GM15510 (cell line): ENCODE results near the gene GPR157.

Experiments used
- POLR2A ChIP-seq: IDR thresholded peaks from 3 replicates; pipeline ENCODE4 v1.6.1; 2011; ENCODE audit warnings: borderline replicate concordance; ENCODE audit not compliant: insufficient read length; ENCODE audit errors: extremely low read depth

GPR157 gene

DNA sequence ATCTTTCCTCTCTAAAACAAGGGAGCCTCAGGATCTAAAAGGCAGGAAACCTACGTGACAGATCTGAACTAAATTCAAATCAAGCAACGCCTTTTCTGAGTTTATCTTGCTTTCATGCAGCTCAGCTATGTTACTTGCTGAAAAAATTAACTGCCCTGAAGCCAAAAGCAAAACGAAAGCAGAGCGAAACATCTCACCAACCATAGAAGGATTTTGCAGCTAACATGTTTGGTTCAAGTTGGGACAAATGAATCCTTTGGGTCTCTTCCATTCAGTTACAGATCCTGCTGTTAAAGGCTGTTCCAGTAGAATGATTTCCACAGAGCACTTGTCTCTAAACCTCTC lies 59.9 kb downstream of the GPR157 start:
- no peak for TF ChIP-seq POLR2A

DNA sequence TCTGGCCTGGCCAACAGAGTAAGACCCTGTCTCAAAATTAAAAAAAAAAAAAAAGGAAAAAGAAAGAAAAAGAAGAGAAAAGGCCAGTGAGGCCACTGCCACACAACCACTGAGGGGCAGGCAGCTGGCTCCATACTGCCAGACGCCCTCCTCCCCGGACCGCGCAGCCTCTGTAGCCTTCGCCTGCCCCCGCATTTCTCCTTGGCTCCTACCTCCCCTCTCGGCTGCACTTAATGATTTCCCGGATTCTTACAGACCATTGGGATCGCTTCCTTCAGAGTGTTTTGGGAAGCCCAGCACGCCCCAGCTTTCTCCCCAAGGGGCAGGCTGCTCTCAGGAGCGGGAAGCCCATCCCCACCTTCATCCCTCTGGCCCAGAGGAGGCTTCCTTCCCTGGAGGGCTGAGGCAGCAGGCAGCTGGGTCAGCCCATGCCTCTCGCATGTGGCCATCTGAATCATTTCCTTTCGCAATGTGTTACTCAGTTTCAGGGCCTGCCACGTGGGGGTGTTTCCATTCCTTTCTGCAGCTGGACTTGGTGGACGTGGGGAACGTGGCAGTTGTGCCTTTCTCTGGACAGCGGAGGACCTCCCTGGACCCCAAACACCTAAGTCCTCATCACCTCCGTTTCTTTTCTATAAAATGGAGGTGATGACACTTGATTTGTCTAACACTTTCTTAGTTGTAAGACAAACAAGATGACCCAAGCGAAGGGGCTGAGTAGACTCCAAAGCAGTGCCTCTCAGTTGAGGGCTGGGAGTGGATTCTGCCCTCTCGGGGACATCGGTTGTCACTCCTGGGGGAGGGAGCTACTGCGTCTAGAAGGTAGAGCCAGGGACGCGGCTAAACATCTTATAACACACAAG lies 61.7 kb downstream of the GPR157 start:
- no peak for TF ChIP-seq POLR2A

DNA sequence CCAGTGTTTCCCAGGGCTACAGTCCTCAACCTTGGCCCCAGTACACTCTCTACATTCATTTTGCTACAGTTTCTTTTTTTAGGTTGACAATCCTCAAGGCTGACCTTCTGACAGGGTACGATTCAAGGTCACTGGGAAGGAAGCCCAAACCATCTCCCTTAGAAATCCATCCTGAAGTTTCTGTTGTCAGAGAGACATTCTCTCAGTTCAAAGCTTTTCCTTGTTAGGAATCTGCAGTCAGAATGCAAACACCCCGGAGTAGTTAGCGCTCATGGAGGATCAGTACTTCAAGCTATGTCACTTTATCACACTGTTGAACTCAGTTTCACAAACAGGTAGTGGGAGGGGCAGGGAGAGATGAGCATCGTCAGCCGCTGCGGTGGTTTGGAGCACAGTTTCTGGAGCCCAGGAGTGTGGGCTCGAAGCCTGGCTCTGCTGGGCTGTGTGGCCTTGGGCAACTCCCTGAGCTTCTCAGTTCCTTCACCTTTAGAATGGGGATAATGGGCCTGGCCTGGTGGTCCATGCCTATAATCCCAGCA lies 63.6 kb downstream of the GPR157 start:
- TF ChIP-seq POLR2A: no peak

DNA sequence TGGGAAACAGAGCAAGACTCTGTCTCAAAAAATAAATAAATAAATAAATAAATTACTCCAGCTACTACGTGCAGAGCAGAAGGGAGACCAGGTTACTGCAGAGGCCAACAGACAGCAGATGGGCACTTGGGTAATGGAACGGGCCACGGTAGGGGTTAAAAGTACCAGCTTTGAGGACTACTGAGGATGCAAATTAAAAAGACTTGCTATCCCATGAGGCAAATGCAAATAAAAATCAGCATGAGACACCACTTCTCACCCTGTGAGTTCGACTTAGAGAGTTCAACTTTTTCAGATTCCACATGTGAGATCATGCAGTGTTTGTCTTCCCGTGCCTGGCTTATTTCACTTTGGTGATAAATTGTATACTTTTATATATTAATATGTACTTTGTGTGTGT lies 66.1 kb downstream of the GPR157 start:
- TF ChIP-seq POLR2A: no peak

DNA sequence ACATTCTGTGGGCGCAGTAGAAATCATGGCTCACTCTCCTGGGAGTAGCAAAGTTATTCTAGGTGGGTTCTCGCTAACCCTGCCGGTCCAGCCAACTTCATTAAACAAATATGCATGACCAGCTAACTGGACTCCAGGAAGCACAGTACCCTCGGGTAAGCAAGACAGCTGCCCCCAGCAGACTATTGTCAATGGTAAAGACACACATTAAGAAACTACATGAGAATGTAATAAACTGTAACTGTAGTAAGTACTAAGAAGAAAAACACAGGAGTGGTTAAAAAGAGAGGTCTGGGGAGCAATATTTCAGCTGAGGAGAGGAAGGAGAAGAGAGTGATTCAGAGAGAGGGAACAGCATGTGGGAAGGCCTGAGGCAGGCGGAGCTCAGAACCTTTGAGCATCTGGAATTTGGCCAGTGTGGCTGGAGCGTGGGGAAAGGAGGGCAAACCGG lies 66.9 kb downstream of the GPR157 start:
- TF ChIP-seq POLR2A: no peak

DNA sequence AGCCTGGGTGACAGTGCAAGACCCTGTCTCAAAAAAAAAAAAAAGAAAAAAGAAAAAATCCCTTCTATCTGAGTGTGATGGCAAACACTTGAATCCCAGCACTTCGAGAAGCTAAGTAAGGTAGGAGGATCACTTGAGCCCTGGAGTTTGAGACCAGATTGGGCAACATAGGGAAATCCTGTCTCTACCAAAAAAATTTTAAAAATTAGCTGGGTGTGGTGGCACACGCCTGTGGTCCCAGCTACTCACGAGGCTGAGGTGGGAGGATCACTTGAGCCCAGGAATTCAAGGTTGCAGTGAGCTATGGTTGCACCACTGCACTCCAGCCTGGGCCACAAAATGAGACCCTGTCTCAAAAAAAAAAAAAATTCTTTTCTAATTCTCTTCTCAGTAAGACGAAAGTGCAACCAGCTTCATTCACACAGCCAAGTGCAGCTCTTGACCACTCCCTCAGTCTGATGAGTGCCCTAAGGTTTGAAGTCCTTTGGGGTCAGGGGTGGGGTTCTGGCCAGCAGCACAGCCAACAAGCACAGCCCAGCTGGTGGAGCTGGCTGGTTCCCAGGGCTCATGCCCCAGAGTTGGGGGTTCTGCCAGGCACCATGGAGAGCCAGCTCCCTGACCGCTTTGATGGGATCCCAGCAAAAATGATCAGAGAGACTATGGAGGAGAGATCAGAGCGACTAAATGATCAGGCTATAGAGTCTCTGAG lies 67.5 kb downstream of the GPR157 start:
- TF ChIP-seq POLR2A: no peak

DNA sequence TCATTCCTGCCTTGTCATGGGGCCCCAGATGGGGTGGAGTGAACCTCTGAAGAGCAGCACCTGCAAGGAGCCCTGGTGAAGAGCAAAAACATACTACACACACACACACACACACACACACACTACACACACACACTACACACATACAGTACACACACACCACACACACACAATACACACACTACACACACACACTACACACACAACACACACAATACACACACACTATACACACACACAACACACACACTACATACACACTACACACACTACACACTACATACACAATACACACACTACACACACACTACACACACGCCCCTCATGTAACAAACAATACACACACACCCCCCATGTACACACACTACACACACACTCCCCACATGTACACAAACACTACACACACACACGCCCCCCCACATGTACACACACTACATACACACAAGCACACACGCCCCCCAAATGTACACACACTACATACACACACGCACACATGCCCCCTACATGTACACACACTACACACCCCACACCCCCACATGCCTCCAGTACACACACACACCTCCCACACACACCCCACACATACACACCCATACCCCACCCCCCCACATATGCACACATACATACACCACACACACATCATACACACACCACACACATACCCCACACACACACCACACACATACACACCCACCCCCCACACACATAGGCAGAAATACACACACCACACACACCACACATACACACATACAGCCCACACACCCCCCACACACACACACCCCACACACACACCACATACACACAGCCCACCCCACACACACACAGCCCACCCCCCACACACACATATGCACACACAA lies 68.8 kb downstream of the GPR157 start:
- no peak for TF ChIP-seq POLR2A

DNA sequence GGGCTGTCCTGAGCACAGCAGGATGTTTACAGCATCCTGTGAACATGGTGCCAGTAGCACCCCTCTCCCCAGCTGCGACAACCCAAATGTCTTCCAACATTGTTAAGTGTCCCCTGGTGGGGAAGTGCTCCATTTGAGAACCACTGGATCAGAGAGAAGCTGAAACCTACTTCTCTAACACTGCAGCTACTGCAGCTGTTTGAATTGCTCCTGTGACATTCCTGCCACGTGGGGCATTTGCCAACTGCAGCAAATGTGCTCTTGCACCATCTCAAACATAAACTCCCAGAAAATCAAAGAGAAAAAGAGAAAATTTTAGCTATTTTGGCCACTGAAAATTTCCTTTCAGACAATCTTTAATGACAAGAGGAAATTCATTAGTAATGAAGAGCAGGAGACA lies 70.4 kb downstream of the GPR157 start:
- no peak for TF ChIP-seq POLR2A

DNA sequence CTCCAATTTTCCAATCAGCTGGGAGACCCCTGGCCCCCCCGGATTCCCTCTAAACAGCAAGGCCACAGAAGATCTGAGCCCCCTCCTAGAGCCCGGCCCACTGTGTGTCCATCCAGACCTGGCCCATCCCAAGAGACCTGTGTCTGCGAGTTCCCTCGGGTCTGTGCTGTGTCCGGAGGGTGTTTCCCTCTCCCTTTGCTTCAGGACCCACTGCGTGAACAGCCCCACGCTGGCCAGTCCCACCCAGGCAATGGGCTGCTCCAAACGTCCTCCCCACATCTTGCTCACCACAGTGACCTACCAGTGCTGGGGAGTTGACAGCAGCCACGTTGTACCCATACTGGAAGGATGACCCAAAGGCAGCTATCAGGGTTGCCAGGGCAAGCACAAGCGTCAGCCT lies 71.1 kb downstream of the GPR157 start:
- TF ChIP-seq POLR2A: no peak

DNA sequence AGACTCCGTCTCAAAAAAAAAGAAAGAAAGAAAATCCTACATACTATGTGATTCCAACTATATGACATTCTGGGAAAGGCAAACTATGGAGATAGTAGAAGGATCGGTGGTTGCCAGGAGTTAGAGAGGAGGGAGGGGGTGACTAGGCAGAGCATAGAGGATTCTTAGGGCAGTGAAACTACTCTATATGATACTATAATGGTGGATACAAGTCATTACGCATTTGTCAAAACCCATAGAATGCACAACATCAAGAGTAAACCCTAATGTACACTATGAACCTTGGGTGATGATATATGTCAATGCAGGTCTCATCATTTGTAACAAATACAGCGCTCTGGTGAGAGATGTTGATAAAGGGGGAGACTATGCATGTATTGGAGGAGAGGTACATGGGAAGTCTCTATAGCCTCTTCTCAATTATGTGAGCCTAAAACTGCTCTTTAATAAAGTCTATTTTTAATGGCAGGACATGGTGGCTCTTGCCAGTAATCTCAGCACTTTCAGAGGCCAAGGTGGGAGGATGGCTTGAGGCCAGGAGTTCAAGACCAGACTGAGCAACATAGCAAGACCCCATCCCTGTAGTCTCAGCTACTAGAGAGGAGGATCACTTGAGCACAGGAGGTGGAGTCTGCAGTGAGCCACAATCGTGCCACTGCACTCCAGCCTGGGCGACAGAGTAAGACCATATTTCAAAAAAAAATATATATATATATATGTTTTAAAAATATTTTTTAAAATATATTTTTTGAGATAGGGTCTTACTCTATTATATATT lies 76.4 kb downstream of the GPR157 start:
- TF ChIP-seq POLR2A: no peak

DNA sequence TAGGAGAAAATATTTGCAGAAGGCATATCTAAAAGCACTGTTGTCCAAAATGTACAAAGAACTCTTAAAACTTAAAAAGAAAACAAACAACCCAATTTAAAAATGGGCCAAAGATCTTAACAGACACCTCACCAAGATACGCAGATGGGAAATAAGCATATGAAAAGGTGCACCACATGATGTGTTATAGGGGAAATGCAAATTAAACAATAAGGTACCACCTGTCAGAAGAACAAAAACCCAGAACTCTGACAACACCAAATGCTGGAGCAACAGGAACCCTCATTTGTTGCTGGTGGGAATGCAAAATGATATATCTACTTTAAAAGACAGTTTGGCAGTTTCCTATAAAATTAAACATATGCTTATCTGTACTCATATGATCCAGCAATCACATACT lies 77.5 kb downstream of the GPR157 start:
- no peak for TF ChIP-seq POLR2A

DNA sequence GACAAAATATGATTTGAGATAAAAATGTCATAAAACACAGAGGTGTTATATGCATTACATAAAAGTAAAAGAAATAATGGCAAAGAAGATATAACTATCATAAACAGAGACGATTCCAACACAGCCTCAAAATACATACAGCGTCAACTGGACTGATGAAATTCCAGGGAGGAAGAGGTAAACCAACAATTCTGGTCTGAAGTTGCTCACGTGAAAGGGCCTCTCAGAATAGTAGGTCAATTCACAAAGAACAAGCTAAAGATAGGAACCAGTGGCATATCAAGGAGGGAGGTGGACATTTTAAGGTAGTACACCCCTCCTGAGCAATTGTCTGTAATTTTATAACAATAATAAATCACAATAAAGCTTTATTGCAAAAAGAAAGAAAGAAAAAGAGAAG lies 78.1 kb downstream of the GPR157 start:
- TF ChIP-seq POLR2A: no peak
